Measurements from ENCODE around the gene SETD1A.

The SETD1A gene

DNA sequence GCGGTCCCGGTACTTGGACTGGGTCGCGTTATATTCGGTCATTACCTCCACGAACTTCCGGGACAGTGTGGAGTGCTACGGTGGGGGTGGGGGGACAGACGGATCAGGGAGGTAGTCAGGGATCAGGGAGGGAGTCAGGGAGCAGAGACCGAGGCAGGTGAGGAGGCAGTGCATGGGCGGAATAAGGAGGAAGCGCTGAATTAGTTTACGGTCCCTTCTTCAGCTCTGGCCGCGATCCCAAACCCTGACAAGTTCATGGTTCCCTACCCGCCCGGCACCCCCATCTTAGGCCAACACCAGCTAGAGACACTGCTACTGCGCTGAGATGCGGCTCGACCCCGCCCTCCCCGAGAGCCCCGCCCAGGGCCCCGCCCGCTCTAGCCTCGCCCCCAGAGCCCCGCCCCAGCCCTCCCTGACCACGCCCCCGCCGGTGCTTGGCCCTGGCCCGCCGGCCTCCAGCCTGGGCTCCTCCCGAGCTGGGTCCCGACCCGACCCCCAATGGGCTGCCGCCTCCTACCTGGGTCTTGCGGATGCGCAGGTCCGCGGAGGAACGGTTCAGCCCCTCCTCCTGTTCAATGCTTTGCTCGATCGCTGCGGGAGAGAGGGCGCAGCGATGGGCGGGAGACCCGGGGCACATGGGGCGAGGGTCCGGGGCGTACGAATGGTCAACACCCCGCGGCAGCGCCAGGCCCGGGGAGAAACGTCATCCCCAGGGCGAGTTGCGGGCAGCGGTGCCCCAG, 39.6 kb downstream of the SETD1A start:
- TF ChIP-seq, protein P1, sequence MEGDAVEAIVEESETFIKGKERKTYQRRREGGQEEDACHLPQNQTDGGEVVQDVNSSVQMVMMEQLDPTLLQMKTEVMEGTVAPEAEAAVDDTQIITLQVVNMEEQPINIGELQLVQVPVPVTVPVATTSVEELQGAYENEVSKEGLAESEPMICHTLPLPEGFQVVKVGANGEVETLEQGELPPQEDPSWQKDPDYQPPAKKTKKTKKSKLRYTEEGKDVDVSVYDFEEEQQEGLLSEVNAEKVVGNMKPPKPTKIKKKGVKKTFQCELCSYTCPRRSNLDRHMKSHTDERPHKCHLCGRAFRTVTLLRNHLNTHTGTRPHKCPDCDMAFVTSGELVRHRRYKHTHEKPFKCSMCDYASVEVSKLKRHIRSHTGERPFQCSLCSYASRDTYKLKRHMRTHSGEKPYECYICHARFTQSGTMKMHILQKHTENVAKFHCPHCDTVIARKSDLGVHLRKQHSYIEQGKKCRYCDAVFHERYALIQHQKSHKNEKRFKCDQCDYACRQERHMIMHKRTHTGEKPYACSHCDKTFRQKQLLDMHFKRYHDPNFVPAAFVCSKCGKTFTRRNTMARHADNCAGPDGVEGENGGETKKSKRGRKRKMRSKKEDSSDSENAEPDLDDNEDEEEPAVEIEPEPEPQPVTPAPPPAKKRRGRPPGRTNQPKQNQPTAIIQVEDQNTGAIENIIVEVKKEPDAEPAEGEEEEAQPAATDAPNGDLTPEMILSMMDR (conservative IDR thresholded peaks at IDR 0.05), result no peak
- TF ChIP-seq ZFX (IDR thresholded peaks at IDR 0.05), result no peak
- H3K27ac ChIP-seq, result no peak overlapping the region; the same call in 1 of the 2 replicates

DNA sequence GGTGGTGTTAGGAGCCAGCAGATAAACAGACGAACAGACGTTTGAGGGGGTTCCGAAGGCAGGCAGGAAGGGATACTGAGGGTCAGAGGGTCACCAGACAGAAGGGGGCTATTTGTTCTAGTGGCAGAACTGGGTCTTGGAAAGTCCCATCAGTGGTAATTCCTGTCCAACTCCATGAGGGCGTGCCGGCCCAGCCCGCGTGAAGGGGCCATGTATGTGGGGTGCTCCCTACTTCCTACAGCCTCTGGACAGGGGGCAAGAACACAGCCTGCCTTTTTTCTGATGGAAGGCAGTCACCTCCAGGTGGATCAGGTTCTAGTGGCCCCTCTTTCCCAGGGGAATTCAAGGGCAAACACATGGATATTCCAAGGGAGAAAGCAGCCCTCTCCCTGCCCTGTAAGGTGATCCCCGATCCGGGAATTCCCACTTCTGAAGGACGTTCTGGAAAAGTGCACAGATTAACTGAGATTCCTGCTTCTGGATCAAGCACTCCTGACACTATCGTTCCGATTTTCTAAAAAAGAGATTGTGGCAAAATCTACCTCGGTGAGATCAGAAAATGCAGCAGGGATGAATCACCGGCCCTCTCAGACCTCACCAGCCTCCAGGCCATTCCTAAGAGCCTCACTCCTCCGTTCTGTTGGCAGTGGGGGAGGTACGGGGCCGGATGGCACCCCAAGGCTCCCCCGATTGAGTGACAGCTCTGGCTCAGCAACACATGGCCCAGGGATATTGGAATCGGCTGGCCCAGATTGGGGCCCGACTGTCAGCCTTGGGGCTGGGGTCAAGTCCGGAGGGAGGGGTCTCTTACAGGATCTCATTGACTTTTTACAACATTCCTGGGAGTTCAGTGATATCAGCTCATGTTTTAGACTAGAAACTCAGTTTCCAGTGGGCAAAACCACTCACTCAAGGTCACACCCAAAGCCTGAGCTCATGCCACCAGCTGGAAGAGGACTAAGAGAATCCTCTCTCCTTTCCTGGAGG, 40.5 kb downstream of the SETD1A start:
- TF ChIP-seq, protein P1 (conservative IDR thresholded peaks at IDR 0.05), result no peak
- no peak for TF ChIP-seq ZFX (IDR thresholded peaks at IDR 0.05)
- H3K27ac ChIP-seq, result no peak overlapping the region; the same call in 1 of the 2 replicates

DNA sequence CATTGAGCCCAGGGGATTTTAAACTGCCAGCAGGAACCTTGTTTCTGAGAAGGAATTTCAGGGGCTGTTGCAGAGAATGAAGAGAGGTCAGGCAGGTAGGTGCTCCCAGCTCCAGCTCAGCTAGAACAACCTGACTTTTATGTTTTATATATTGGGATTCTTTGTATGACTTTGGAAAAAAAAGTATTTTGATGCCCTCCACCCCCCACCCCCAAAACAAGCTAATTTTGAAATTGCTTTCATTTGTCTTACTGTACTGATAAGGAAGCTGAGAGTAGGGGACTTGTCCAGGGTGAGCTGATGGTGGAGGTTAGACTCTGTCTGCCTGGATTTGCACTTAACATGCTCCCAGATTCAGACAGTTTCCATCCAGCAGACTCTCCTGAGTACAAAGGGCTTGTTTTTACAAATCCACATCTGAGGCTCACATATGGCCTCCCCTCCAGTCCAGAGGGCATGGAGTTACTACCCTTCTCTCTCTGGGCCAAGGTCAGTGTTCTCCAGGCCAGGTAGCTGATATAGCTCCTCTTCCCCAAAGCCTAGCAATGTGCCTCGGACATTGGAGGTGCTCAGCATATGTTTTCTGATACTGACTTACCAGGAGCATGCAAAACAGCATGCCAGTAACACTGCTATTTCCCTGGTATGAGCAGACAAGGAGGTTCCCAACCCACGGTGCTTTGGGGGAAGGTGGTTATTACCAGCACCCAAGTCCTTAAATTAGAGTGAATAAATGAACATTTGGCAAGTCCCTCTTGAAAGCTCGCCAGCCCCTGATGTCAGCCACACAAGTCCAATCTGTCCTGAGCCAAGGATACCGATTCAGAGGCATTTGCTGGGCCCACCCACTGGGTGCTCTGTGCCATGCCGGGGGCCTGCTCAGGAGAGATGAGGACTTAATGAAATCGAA, 41.6 kb downstream of the SETD1A start:
- TF ChIP-seq, protein P1 (conservative IDR thresholded peaks at IDR 0.05), result no peak
- TF ChIP-seq ZFX (IDR thresholded peaks at IDR 0.05), result no peak
- no peak overlapping the region for H3K27ac ChIP-seq

DNA sequence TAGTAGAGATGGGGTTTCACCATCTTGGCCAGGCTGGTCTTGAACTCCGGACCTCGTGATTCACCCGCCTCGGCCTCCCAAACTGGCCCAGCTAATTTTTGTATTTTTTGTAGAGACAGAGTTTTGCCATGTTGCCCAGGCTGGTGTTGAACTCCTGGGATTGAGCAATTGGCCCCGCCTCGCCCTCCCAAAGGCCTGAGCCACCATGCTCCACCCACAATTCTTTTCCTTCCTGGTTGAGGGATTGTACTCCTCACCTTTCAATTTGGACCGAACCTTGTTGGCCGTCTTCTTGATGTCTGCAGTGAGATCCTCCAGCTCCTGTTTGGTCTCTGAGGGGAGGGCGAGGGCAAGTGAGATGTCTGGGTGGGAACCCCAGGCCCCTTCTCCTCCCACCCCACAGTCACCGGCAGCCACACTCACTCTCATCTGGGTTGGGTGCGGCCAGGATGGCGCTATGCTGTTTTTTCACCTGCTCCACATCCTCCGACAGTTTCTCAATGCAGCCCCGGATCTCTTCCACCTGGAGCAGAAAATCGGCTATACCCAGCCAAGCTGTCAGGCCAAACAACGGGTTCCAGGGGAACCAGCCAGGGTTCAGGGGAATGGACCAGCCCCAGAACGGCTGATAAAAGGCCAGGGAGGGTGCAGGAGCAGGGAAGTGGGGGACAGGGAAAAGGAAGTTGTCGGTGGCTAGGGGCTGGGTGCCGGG, 43.3 kb downstream of the SETD1A start:
- TF ChIP-seq, protein P1 (conservative IDR thresholded peaks at IDR 0.05), result no peak
- no peak for TF ChIP-seq ZFX (IDR thresholded peaks at IDR 0.05)
- no peak overlapping the region for H3K27ac ChIP-seq

DNA sequence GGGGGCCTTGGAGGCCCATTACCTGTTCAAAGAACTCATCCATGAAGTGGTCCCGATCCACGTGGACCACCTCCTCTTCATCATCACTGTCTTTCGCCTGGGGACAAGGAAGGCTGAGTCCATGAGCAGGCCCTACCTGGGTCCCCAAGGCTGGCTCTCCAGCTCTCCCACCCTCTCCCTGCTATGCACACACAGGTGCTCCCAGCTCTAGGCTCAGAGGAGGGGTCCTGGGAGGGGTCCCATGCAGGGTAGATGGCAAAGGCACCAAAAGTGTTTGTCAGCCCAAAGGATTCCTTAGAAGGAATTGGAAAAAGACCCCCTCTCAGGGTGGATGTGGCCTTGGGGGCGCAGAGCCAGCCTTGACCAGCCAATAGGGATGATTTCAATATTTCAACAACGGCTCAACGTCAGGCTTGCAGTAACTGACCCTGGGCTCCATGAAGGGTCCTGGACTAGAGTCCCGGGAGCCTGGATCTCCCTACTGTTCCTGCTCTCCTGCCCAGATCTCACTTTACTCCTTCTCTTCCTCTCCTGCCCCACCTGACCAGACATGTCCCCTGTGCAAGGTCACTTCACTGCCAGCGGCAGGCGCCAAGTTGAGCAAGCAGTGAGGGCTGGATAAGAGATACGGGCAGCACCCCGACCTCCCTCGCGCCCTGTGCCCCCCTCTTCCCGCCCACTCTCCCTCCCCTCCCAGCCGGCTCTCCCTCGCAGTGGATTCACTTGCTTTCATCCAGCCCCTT, 44.1 kb downstream of the SETD1A start:
- no peak overlapping the region for H3K27ac ChIP-seq
- TF ChIP-seq ZFX (IDR thresholded peaks at IDR 0.05), result no peak
- TF ChIP-seq, protein P1 (conservative IDR thresholded peaks at IDR 0.05), result no peak

DNA sequence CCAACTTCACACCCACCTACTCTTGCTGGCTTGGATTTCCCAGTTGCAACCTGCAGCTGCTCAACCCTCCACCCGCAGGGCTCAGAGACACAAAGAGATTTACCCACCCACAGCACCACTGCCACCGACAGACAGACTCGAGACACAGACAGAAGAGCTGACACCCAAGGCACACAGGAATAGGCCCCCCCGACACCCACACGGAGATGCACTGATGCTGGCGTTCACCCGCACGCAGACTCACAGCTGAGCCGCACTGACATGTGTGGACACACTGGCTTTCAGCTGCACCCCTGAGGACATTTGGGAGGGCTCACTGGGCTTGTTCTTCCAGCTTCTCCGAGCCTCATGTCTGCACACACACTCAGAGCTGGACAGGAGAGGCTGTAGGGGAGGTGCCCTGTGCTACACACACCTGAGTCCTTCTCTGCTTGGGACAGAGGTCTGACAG, 44.7 kb downstream of the SETD1A start:
- TF ChIP-seq, protein P1 (conservative IDR thresholded peaks at IDR 0.05), result no peak
- no peak for TF ChIP-seq ZFX (IDR thresholded peaks at IDR 0.05)
- no peak overlapping the region for H3K27ac ChIP-seq
